WI38 (cell line): ENCODE results near the gene OCA2.

Experiments used
- H3K4me3 ChIP-seq: 2 replicates; pipeline ENCODE4 v1.5.1; 2011; ENCODE audit warnings: low read depth, mild to moderate bottlenecking, control low read depth, low read length
- CTCF ChIP-seq: IDR thresholded peaks from 2 replicates; pipeline ENCODE4 v1.5.1; 2012; ENCODE audit warnings: low read depth, mild to moderate bottlenecking, control low read depth, low read length

Gene OCA2

DNA sequence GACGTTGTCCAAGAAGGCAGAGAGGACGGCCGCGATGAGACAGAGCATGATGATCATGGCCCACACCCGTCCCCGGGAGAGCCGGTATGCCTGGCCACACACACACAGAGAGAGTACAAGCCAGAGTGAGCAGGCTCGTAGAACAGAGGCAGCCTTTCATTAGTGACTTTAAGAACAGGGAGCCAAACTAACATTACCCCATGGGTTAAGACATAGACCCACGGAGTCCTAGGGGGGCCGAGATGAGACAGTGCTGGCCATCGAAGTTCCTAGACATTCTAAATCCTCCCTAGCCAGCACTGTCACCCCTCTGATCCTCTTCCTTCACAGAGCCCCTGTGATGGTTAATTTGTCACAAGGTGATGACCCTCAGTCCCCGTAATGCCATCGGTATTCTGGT, 114.0 kb downstream of the OCA2 start:
- no peak for TF ChIP-seq CTCF
- no peak overlapping the region for H3K4me3 ChIP-seq

- no peak for TF ChIP-seq CTCF
- H3K4me3 ChIP-seq, result no peak overlapping the region
These were observed 115.6 kb downstream of the OCA2 start for GRCh38 chr15:27983496-27983895.

GRCh38 chr15:27977696-27978095, 121.4 kb downstream of the OCA2 start:
- TF ChIP-seq CTCF, result no peak
- no peak overlapping the region for H3K4me3 ChIP-seq

- H3K4me3 ChIP-seq, result no peak overlapping the region
- no peak for TF ChIP-seq CTCF
These were observed 125.2 kb downstream of the OCA2 start for GRCh38 chr15:27973886-27974285.

GRCh38 chr15:27970661-27971392, 128.3 kb downstream of the OCA2 start:
- no peak for TF ChIP-seq CTCF
- H3K4me3 ChIP-seq, result no peak overlapping the region

DNA sequence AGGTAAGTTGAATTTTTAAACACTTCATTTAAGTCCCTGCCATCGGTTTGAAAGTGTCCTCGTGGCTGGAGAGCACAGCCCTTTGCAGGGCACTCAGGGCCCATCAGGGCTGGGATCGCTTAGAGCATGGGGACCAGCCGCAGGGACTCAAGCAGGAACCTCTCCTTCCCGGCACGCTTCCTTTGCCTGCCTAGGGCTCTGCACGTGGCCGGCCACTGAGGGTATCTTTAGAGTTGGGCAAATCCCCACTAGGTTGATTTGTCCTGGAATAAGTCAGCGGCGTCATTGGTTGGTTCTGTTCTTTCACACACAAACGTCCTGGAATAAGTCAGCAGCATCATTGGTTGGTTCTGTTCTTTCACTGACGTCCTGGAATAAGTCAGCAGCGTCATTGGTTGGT, 131.6 kb downstream of the OCA2 start:
- no peak overlapping the region for H3K4me3 ChIP-seq
- no peak for TF ChIP-seq CTCF

GRCh38 chr15:27965546-27965945, 133.6 kb downstream of the OCA2 start:
- TF ChIP-seq CTCF, result no peak

More at GRCh38 chr15:27965546-27965945, 133.6 kb downstream of the OCA2 start:
- no peak overlapping the region for H3K4me3 ChIP-seq
